K562 (cell line): ENCODE measurements around the gene NPNT. TPM values are rescaled to one million over a fixed set of nuclear protein-coding genes. Genes with fewer than 3 reads are reported as not detected.
A peak's percentile ranks its signal among the peaks of the same experiment; 100 is the strongest.

Experiments used
- CBX8 ChIP-seq: fragments of 200-600 bp; sonication (generic); IDR thresholded peaks from 2 replicates; pipeline ENCODE4 v1.6.1; 2012; ENCODE audit warnings: borderline replicate concordance, mixed run types, low read depth, mild to moderate bottlenecking, moderate library complexity, mixed read lengths, low read length, control low read depth, inconsistent platforms; ENCODE audit not compliant: poor library complexity, severe bottlenecking; ENCODE audit errors: extremely low read depth
- HNRNPUL1 ChIP-seq: fragments of 200-400 bp; formaldehyde crosslinking; IDR thresholded peaks from 2 replicates; pipeline ENCODE4 v1.6.1; 2017; ENCODE audit warnings: low read length
- MECOM ChIP-seq: fragments of 250-450 bp; sonication (Bioruptor Pico); IDR thresholded peaks from 2 replicates; pipeline ENCODE4 v1.8.0; 2022; ENCODE audit warnings: inconsistent platforms
- MYNN ChIP-seq, 2 experiments: sonication (generic); formaldehyde crosslinking in 1 of 2; IDR thresholded peaks; 2 replicates each; pipeline versions ENCODE4 v1.5.0 to v1.6.1; 2016 to 2020; ENCODE audit warnings: antibody characterized with exemption in 1 of 2, missing genetic modification reagents in 1 of 2
- NCOR1 ChIP-seq: fragments of 450-650 bp; IDR thresholded peaks from 2 replicates; pipeline ENCODE4 v1.6.1; 2016; ENCODE audit warnings: mild to moderate bottlenecking, moderate library complexity
- NEUROD1 ChIP-seq: fragments of 150-350 bp; IDR thresholded peaks from 2 replicates; pipeline ENCODE4 v1.6.1; 2014; ENCODE audit warnings: borderline replicate concordance, low read length, low read depth; ENCODE audit not compliant: partially characterized antibody
- NFATC3 ChIP-seq: fragments of 450-650 bp; IDR thresholded peaks from 2 replicates; pipeline ENCODE4 v1.6.1; 2017; ENCODE audit warnings: mild to moderate bottlenecking
- NR2C2 ChIP-seq, 2 experiments: fragments of 200-800 bp in 1 of 2; sonication (Bioruptor generic) in 1 of 2; sonication (generic) in 1 of 2; formaldehyde crosslinking in 1 of 2; IDR thresholded peaks; 2 replicates each; pipeline versions ENCODE4 v1.6.1 to v1.8.0; 2016 to 2022; ENCODE audit warnings: mild to moderate bottlenecking in 1 of 2, missing compliant biosample characterization in 1 of 2, missing genetic modification characterization in 1 of 2, missing genetic modification reagents in 1 of 2
- NR3C1 ChIP-seq: sonication (generic); formaldehyde crosslinking; IDR thresholded peaks from 2 replicates; pipeline ENCODE4 v1.8.1; 2022; ENCODE audit warnings: missing genetic modification reagents
- NRF1 ChIP-seq, 2 experiments: fragments of 450-650 bp; IDR thresholded peaks in 1 of 2; conservative IDR thresholded peaks in 1 of 2; 2 replicates each; pipeline ENCODE4 v1.6.1; 2014; ENCODE audit warnings: mild to moderate bottlenecking in 2 of 2
- PHTF2 ChIP-seq: fragments of 250-450 bp; sonication (Bioruptor Pico); IDR thresholded peaks from 2 replicates; pipeline ENCODE4 v1.5.0; 2021; ENCODE audit warnings: mild to moderate bottlenecking
- POLR3G ChIP-seq: IDR thresholded peaks from 2 replicates; pipeline ENCODE4 v1.6.1; 2011; ENCODE audit not compliant: insufficient read length, insufficient replicate concordance; ENCODE audit errors: extremely low read depth
- RBBP5 ChIP-seq: fragments of 200-600 bp; sonication (generic); IDR thresholded peaks from 2 replicates; pipeline ENCODE4 v1.6.1; 2012; ENCODE audit warnings: borderline replicate concordance, mild to moderate bottlenecking, low read length, control low read depth, inconsistent platforms; ENCODE audit not compliant: insufficient read depth, poor library complexity, severe bottlenecking
- SLC30A9 ChIP-seq: fragments of 250-450 bp; sonication (Bioruptor Pico); IDR thresholded peaks from 2 replicates; pipeline ENCODE4 v1.8.0; 2022; ENCODE audit warnings: mild to moderate bottlenecking, moderate library complexity
- SOX6 ChIP-seq: fragments of 450-650 bp; IDR thresholded peaks from 2 replicates; pipeline ENCODE4 v1.6.1; 2014; ENCODE audit warnings: mild to moderate bottlenecking
- ZEB2 ChIP-seq: fragments of 450-650 bp; IDR thresholded peaks from 2 replicates; pipeline ENCODE4 v1.6.1; 2016
- ZNF232 ChIP-seq: sonication (generic); formaldehyde crosslinking; IDR thresholded peaks from 2 replicates; pipeline ENCODE4 v1.8.0; 2022; ENCODE audit warnings: mild to moderate bottlenecking, missing genetic modification reagents
- polyA plus RNA-seq, 8 experiments: library from polyadenylated mRNA; depleted of rRNA in 4 of 8; stranded (reverse) in 5 of 8; unstranded in 3 of 8; fragments of >200 nt; fragmentation: Nextera tagmentation in 2 of 8; fragmentation: Illumina TruSeq in 1 of 8; extraction: Ambion mirVana in 2 of 8; extraction: Trizol in 1 of 8; gene quantifications; 2 replicates each; pipeline versions ENCODE4 v1.2.1 to v1.2.3, GENCODE V29; 2011 to 2014; ENCODE audit warnings: inconsistent platforms in 1 of 8, missing spikeins in 1 of 8
- total RNA-seq, 7 experiments: library from RNA; depleted of rRNA in 6 of 7; stranded (reverse); fragments of >200 nt in 6 of 7; fragmentation: Illumina TruSeq in 2 of 7; extraction: Trizol in 2 of 7; gene quantifications; 2 replicates each; pipeline versions ENCODE4 v1.2.1 to v1.2.3, GENCODE V29; 2011 to 2021; ENCODE audit warnings: low replicate concordance in 1 of 7
- TF ChIP-seq, protein P1 (sequence below): fragments of 450-650 bp; IDR thresholded peaks from 2 replicates; pipeline ENCODE4 v1.6.1; 2018; ENCODE audit warnings: mild to moderate bottlenecking, low read depth; ENCODE audit not compliant: partially characterized antibody
- TF ChIP-seq, protein P2 (sequence below): fragments of 250-450 bp; sonication (Bioruptor Pico); IDR thresholded peaks from 2 replicates; pipeline ENCODE4 v1.8.0; 2021; ENCODE audit warnings: moderate library complexity, mild to moderate bottlenecking, inconsistent platforms
- TF ChIP-seq, protein P3 (sequence below): fragments of 250-450 bp; sonication (Bioruptor Pico); IDR thresholded peaks from 2 replicates; pipeline ENCODE4 v1.5.1; 2021; ENCODE audit warnings: mild to moderate bottlenecking
- TF ChIP-seq, protein P4 (sequence below), 2 experiments: fragments of 450-650 bp in 1 of 2; sonication (generic) in 1 of 2; formaldehyde crosslinking; conservative IDR thresholded peaks; 2 replicates each; pipeline versions ENCODE4 v1.4.0 to v1.8.1; 2020 to 2022; ENCODE audit warnings: mild to moderate bottlenecking in 1 of 2, missing genetic modification reagents in 1 of 2

Gene NPNT
- total and polyA plus RNA-seq, 9 of the 15 experiments (the other 6 are each of a cell fraction or from before 2014, with no cell fraction given), result 0.22 TPM; not detected in 8

DNA sequence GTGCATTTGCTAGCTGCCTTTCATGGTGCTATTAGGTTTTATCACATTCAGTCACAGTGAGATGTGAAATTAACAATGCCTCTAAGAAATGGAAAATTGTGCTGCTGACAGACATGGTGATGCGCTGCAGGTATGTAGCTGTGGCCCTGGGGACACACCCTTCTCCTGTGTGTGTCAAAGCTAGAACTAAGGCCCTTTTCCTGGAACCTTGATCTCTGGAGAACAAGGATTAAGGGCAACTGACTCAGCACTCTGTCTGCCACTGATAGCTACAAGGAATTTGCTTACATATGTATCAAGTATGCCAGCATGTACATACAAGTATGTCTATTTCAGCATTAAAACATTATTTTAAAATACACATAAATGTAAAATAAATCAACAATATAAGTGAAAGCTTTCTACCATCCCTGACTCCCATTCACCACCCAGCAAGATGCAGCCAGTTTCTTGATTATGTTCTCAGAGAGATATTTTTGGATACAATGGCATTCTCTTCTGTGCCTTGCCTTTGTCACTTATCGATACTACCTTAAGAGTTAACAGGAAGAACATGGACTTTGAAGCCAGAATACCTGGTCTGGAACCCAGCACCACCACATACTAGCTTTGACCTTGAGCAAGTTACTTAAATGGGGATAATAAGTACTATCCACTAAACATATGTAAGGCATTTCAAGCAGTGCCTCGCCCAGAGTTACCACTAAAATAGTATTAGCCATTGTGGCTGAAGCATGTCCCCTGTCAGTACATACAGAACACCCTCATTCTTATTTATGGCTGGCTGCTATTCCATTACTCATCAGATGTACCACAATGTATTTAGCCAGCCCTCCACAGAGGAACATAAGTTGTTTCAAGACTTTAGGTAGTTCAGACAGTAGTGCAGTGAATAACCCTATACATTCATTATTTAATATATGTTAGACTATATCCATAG lies 68.5 kb downstream of the NPNT start (continued):
- TF ChIP-seq SLC30A9 (CRISPR knock-in tag) (no peak), POLR3G (no peak), RBBP5 (no peak), ZEB2 (peak; percentile 70; the same call in 1 of the 2 replicates), NR2C2 (CRISPR knock-in tag; IDR thresholded peaks at IDR 0.05) (no peak), NR2C2 (tag; IDR thresholded peaks at IDR 0.05) (no peak), ZNF232 (CRISPR knock-in tag) (no peak), NCOR1 (peak; percentile 78), SOX6 (peak; percentile 53; the same call in 1 of the 2 replicates), PHTF2 (no peak), NEUROD1 (no peak), MYNN (IDR thresholded peaks at IDR 0.05) (peak; percentile 37; the same call in 1 of the 2 replicates), MYNN (CRISPR knock-in tag; IDR thresholded peaks at IDR 0.05) (no peak), NRF1 (conservative IDR thresholded peaks at IDR 0.05 in 1 of 2, IDR thresholded peaks at IDR 0.05 in 1 of 2) (no peak), MECOM (CRISPR knock-in tag) (no peak), HNRNPUL1 (no peak), NR3C1 (CRISPR knock-in tag) (no peak), CBX8 (no peak), NFATC3 (no peak)
- TF ChIP-seq, protein P1, sequence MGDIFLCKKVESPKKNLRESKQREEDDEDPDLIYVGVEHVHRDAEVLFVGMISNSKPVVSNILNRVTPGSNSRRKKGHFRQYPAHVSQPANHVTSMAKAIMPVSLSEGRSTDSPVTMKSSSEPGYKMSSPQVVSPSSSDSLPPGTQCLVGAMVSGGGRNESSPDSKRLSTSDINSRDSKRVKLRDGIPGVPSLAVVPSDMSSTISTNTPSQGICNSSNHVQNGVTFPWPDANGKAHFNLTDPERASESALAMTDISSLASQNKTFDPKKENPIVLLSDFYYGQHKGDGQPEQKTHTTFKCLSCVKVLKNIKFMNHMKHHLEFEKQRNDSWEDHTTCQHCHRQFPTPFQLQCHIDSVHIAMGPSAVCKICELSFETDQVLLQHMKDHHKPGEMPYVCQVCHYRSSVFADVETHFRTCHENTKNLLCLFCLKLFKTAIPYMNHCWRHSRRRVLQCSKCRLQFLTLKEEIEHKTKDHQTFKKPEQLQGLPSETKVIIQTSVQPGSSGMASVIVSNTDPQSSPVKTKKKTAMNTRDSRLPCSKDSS, result no peak
- TF ChIP-seq, protein P2, sequence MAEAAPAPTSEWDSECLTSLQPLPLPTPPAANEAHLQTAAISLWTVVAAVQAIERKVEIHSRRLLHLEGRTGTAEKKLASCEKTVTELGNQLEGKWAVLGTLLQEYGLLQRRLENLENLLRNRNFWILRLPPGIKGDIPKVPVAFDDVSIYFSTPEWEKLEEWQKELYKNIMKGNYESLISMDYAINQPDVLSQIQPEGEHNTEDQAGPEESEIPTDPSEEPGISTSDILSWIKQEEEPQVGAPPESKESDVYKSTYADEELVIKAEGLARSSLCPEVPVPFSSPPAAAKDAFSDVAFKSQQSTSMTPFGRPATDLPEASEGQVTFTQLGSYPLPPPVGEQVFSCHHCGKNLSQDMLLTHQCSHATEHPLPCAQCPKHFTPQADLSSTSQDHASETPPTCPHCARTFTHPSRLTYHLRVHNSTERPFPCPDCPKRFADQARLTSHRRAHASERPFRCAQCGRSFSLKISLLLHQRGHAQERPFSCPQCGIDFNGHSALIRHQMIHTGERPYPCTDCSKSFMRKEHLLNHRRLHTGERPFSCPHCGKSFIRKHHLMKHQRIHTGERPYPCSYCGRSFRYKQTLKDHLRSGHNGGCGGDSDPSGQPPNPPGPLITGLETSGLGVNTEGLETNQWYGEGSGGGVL (CRISPR knock-in tag), result no peak
- TF ChIP-seq, protein P3, sequence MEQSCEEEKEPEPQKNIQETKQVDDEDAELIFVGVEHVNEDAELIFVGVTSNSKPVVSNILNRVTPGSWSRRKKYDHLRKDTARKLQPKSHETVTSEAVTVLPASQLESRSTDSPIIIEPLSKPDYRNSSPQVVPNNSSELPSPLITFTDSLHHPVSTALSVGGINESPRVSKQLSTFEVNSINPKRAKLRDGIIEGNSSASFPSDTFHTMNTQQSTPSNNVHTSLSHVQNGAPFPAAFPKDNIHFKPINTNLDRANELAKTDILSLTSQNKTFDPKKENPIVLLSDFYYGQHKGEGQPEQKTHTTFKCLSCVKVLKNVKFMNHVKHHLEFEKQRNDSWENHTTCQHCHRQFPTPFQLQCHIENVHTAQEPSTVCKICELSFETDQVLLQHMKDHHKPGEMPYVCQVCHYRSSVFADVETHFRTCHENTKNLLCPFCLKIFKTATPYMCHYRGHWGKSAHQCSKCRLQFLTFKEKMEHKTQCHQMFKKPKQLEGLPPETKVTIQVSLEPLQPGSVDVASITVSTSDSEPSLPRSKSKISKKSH, result no peak
- TF ChIP-seq, protein P4, sequence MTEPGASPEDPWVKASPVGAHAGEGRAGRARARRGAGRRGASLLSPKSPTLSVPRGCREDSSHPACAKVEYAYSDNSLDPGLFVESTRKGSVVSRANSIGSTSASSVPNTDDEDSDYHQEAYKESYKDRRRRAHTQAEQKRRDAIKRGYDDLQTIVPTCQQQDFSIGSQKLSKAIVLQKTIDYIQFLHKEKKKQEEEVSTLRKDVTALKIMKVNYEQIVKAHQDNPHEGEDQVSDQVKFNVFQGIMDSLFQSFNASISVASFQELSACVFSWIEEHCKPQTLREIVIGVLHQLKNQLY (CRISPR knock-in tag; conservative IDR thresholded peaks at IDR 0.05), result no peak
